HepG2 (cell line): ENCODE results near the gene NDUFC1. TPM values are rescaled to one million over a fixed set of nuclear protein-coding genes. Genes with fewer than 3 reads are reported as not detected.

Experiments
- ATF1 ChIP-seq: IDR thresholded peaks from 2 replicates; pipeline ENCODE4 v1.6.1; 2016; ENCODE audit warnings: mild to moderate bottlenecking, control low read depth
- ATM ChIP-seq: fragments of 450-650 bp; IDR thresholded peaks from 2 replicates; pipeline ENCODE4 v1.7.1; 2017; ENCODE audit warnings: mild to moderate bottlenecking, borderline replicate concordance
- BATF2 ChIP-seq: sonication (generic); formaldehyde crosslinking; IDR thresholded peaks from 2 replicates; pipeline ENCODE4 v1.8.0; 2022; ENCODE audit warnings: mild to moderate bottlenecking, missing genetic modification reagents, moderate library complexity
- DMAP1 ChIP-seq: IDR thresholded peaks from 2 replicates; pipeline ENCODE4 v1.6.1; 2016
- KDM6A ChIP-seq: IDR thresholded peaks from 2 replicates; pipeline ENCODE4 v1.6.1; 2016; ENCODE audit warnings: low read depth
- MLLT10 ChIP-seq: sonication (generic); formaldehyde crosslinking; IDR thresholded peaks from 2 replicates; pipeline ENCODE4 v1.4.0; 2020; ENCODE audit warnings: missing genetic modification reagents
- MYNN ChIP-seq: sonication (generic); formaldehyde crosslinking; IDR thresholded peaks from 2 replicates; pipeline ENCODE4 v1.4.0; 2020; ENCODE audit warnings: mild to moderate bottlenecking, low read depth, missing genetic modification reagents
- PBX3 ChIP-seq: sonication (generic); formaldehyde crosslinking; IDR thresholded peaks from 2 replicates; pipeline ENCODE4 v1.8.1; 2023; ENCODE audit warnings: missing genetic modification reagents, inconsistent platforms, borderline replicate concordance
- REPIN1 ChIP-seq: sonication (generic); formaldehyde crosslinking; IDR thresholded peaks from 2 replicates; pipeline ENCODE4 v1.8.0; 2022; ENCODE audit warnings: missing genetic modification reagents, low read depth, mild to moderate bottlenecking, borderline replicate concordance
- RFX1 ChIP-seq: fragments of 450-650 bp; IDR thresholded peaks from 2 replicates; pipeline ENCODE4 v1.6.1; 2017
- SMAD9 ChIP-seq: sonication (generic); formaldehyde crosslinking; IDR thresholded peaks from 2 replicates; pipeline ENCODE4 v1.5.1; 2020; ENCODE audit warnings: mild to moderate bottlenecking, missing genetic modification reagents
- SNRNP70 ChIP-seq: fragments of 200-400 bp; formaldehyde crosslinking; IDR thresholded peaks from 2 replicates; pipeline ENCODE4 v1.6.1; 2017; ENCODE audit warnings: mild to moderate bottlenecking, low read depth, low read length, moderate library complexity
- TAF1 ChIP-seq: sonication (generic); formaldehyde crosslinking; IDR thresholded peaks from 2 replicates; pipeline ENCODE4 v1.4.0; 2020; ENCODE audit warnings: missing genetic modification reagents
- TRIM22 ChIP-seq: fragments of 450-650 bp; IDR thresholded peaks from 2 replicates; pipeline ENCODE4 v1.6.1; 2017
- YEATS4 ChIP-seq: sonication (generic); formaldehyde crosslinking; IDR thresholded peaks from 2 replicates; pipeline ENCODE4 v1.4.0; 2020; ENCODE audit warnings: missing genetic modification reagents, borderline replicate concordance
- ZBTB26 ChIP-seq: IDR thresholded peaks from 2 replicates; pipeline ENCODE4 v1.6.1; 2016; ENCODE audit warnings: missing compliant biosample characterization, missing genetic modification reagents, borderline replicate concordance
- ZFYVE20 ChIP-seq: sonication (generic); formaldehyde crosslinking; IDR thresholded peaks from 2 replicates; pipeline ENCODE4 v1.8.0; 2023; ENCODE audit warnings: low read depth, mild to moderate bottlenecking, moderate library complexity, missing genetic modification reagents, borderline replicate concordance
- ZMYM2 ChIP-seq: sonication (generic); formaldehyde crosslinking; IDR thresholded peaks from 2 replicates; pipeline ENCODE4 v1.8.0; 2022; ENCODE audit warnings: mild to moderate bottlenecking, missing genetic modification reagents
- ZNF136 ChIP-seq: sonication (generic); formaldehyde crosslinking; IDR thresholded peaks from 2 replicates; pipeline ENCODE4 v1.8.1; 2022; ENCODE audit warnings: low read depth, mild to moderate bottlenecking, moderate library complexity, missing genetic modification reagents
- ZNF17 ChIP-seq: sonication (generic); formaldehyde crosslinking; IDR thresholded peaks from 2 replicates; pipeline ENCODE4 v1.5.0; 2020; ENCODE audit warnings: mild to moderate bottlenecking, missing genetic modification reagents
- ZNF225 ChIP-seq: sonication (generic); formaldehyde crosslinking; IDR thresholded peaks from 2 replicates; pipeline ENCODE4 v1.4.0; 2020; ENCODE audit warnings: mild to moderate bottlenecking, missing genetic modification reagents
- ZNF3 ChIP-seq: IDR thresholded peaks from 2 replicates; pipeline ENCODE4 v1.7.0; 2017; ENCODE audit warnings: inconsistent platforms
- ZNF354B ChIP-seq: sonication (generic); formaldehyde crosslinking; IDR thresholded peaks from 2 replicates; pipeline ENCODE4 v1.8.0; 2022; ENCODE audit warnings: mild to moderate bottlenecking, missing genetic modification reagents
- ZNF512 ChIP-seq: sonication (generic); formaldehyde crosslinking; IDR thresholded peaks from 2 replicates; pipeline ENCODE4 v1.4.0; 2020; ENCODE audit warnings: mild to moderate bottlenecking, missing genetic modification reagents
- ZNF619 ChIP-seq: sonication (generic); formaldehyde crosslinking; IDR thresholded peaks from 2 replicates; pipeline ENCODE4 v1.4.0; 2020; ENCODE audit warnings: mild to moderate bottlenecking, missing genetic modification reagents
- ZNF709 ChIP-seq: sonication (generic); formaldehyde crosslinking; IDR thresholded peaks from 2 replicates; pipeline ENCODE4 v1.5.0; 2020; ENCODE audit warnings: mild to moderate bottlenecking, missing genetic modification reagents
- ZNF83 ChIP-seq: sonication (generic); formaldehyde crosslinking; IDR thresholded peaks from 2 replicates; pipeline ENCODE4 v1.4.0; 2020; ENCODE audit warnings: missing genetic modification reagents, mild to moderate bottlenecking, borderline replicate concordance
- polyA plus RNA-seq, 8 experiments: library from polyadenylated mRNA; depleted of rRNA in 3 of 8; stranded (reverse) in 7 of 8; unstranded in 1 of 8; fragments of >200 nt; fragmentation: Illumina TruSeq in 4 of 8; extraction: Trizol in 4 of 8; gene quantifications; 2 replicates each; pipeline versions ENCODE4 v1.2.1 to v1.2.3, GENCODE V29; 2011 to 2016; ENCODE audit warnings: low read depth in 4 of 8, missing spikeins in 1 of 8, mixed read lengths in 1 of 8; ENCODE audit not compliant: insufficient read depth in 1 of 8
- total RNA-seq, 5 experiments: library from RNA; depleted of rRNA; stranded (reverse); fragments of >200 nt; fragmentation: Illumina TruSeq; extraction: Trizol; gene quantifications; 2 replicates each; pipeline ENCODE4 v1.2.3, GENCODE V29; 2016; ENCODE audit warnings: low read depth in 1 of 5

Gene NDUFC1
- total and polyA plus RNA-seq, 2 of the 13 experiments (the other 11 are each of a cell fraction or from before 2014, with no cell fraction given), result 43.4 to 96.4 TPM

- TF ChIP-seq BATF2 (CRISPR knock-in tag), result no peak
- no peak for TF ChIP-seq ZFYVE20 (CRISPR knock-in tag)
- no peak for TF ChIP-seq RFX1
- TF ChIP-seq ZNF17 (CRISPR knock-in tag), result no peak
- TF ChIP-seq ZNF619 (CRISPR knock-in tag), result no peak
- TF ChIP-seq ZNF136, result no peak
- no peak for TF ChIP-seq ATF1 (CRISPR knock-in tag)
- peak; percentile 98 for TF ChIP-seq TAF1 (CRISPR knock-in tag)
- peak; percentile 95 for TF ChIP-seq ZNF225 (CRISPR knock-in tag)
- TF ChIP-seq ATM, result no peak
- no peak for TF ChIP-seq ZNF512 (CRISPR knock-in tag)
- TF ChIP-seq SMAD9 (CRISPR knock-in tag), result no peak
- 0 out of 2 replicates have a peak, but pooled peaks have one; percentile 65 for TF ChIP-seq PBX3 (CRISPR knock-in tag)
- TF ChIP-seq ZBTB26 (CRISPR knock-in tag), result peak; percentile 32; the same call in 1 of the 2 replicates
- TF ChIP-seq ZNF83 (CRISPR knock-in tag), result no peak
- TF ChIP-seq ZNF354B (CRISPR knock-in tag), result no peak
- TF ChIP-seq ZMYM2, result no peak
- no peak for TF ChIP-seq TRIM22
- no peak for TF ChIP-seq ZNF3
- no peak for TF ChIP-seq MLLT10 (CRISPR knock-in tag)
- TF ChIP-seq YEATS4 (CRISPR knock-in tag), result peak; percentile 92
- TF ChIP-seq DMAP1 (CRISPR knock-in tag), result peak; percentile 96
- TF ChIP-seq ZNF709 (CRISPR knock-in tag), result peak; percentile 78; the same call in 1 of the 2 replicates
- TF ChIP-seq KDM6A (CRISPR knock-in tag), result no peak
- TF ChIP-seq SNRNP70, result no peak
- TF ChIP-seq MYNN (CRISPR knock-in tag), result no peak
- peak; percentile 91; the same call in 1 of the 2 replicates for TF ChIP-seq REPIN1 (CRISPR knock-in tag)
Measured at GRCh38 chr4:139295206-139295941, 6.9 kb downstream of the NDUFC1 start (continued).
